SK-N-SH treated with all-trans-retinoic acid at 6 μM for 48 hours (cell line): Measurements from ENCODE around the gene CD320.
A peak's percentile ranks its signal among the peaks of the same experiment; 100 is the strongest.

Experiments used
- ATAC-seq: fragments of 200-7000 bp; cut with Tn5 transposase; 3 replicates; pipeline ENCODE4 v1.9.1; 2020; ENCODE audit warnings: mild to moderate bottlenecking, moderate library complexity
- BACH2 ChIP-seq: fragments of 250-450 bp; sonication (Bioruptor Pico); IDR thresholded peaks from 2 replicates; pipeline ENCODE4 v1.9.0; 2021; ENCODE audit warnings: mild to moderate bottlenecking, borderline replicate concordance
- CSDC2 ChIP-seq: fragments of 250-450 bp; sonication (Bioruptor Pico); IDR thresholded peaks from 2 replicates; pipeline ENCODE4 v1.5.0; 2020; ENCODE audit warnings: mild to moderate bottlenecking, moderate library complexity
- CSRNP3 ChIP-seq: fragments of 250-450 bp; sonication (Bioruptor Pico); IDR thresholded peaks from 2 replicates; pipeline ENCODE4 v1.5.1; 2021; ENCODE audit warnings: mild to moderate bottlenecking, moderate library complexity
- ESRRG ChIP-seq: fragments of 250-450 bp; sonication (Bioruptor Pico); IDR thresholded peaks from 2 replicates; pipeline ENCODE4 v1.6.1; 2021; ENCODE audit warnings: mild to moderate bottlenecking
- GLIS3 ChIP-seq: fragments of 250-450 bp; sonication (Bioruptor Pico); IDR thresholded peaks from 2 replicates; pipeline ENCODE4 v1.5.0; 2020; ENCODE audit warnings: mild to moderate bottlenecking, moderate library complexity
- ISL1 ChIP-seq: fragments of 250-450 bp; sonication (Bioruptor Pico); IDR thresholded peaks from 2 replicates; pipeline ENCODE4 v2.1.2; 2022; ENCODE audit warnings: mild to moderate bottlenecking, moderate library complexity
- OSR1 ChIP-seq: fragments of 250-450 bp; sonication (Bioruptor Pico); IDR thresholded peaks from 2 replicates; pipeline ENCODE4 v1.8.0; 2022; ENCODE audit warnings: moderate library complexity, mild to moderate bottlenecking, inconsistent platforms
- POU6F1 ChIP-seq: fragments of 250-450 bp; sonication (Bioruptor Pico); IDR thresholded peaks from 2 replicates; pipeline ENCODE4 v1.8.0; 2021; ENCODE audit warnings: low read depth, mild to moderate bottlenecking, moderate library complexity, borderline replicate concordance
- PPARA ChIP-seq: fragments of 250-450 bp; sonication (Bioruptor Pico); IDR thresholded peaks from 2 replicates; pipeline ENCODE4 v1.5.0; 2020; ENCODE audit warnings: mild to moderate bottlenecking, borderline replicate concordance
- RARB ChIP-seq: fragments of 250-450 bp; sonication (Bioruptor Pico); IDR thresholded peaks from 2 replicates; pipeline ENCODE4 v1.8.0; 2021; ENCODE audit warnings: mild to moderate bottlenecking, moderate library complexity
- TCF4 ChIP-seq: fragments of 250-450 bp; sonication (Bioruptor Pico); IDR thresholded peaks from 2 replicates; pipeline ENCODE4 v1.8.0; 2021; ENCODE audit warnings: mild to moderate bottlenecking, moderate library complexity, borderline replicate concordance
- TOX ChIP-seq: fragments of 250-450 bp; sonication (Bioruptor Pico); IDR thresholded peaks from 2 replicates; pipeline ENCODE4 v1.8.0; 2021; ENCODE audit warnings: mild to moderate bottlenecking, moderate library complexity, borderline replicate concordance
- ZC3H10 ChIP-seq: fragments of 250-450 bp; sonication (Bioruptor Pico); IDR thresholded peaks from 2 replicates; pipeline ENCODE4 v1.5.1; 2021; ENCODE audit warnings: mild to moderate bottlenecking, moderate library complexity
- ZFP3 ChIP-seq: fragments of 250-450 bp; sonication (Bioruptor Pico); IDR thresholded peaks from 2 replicates; pipeline ENCODE4 v1.5.0; 2020; ENCODE audit warnings: mild to moderate bottlenecking, moderate library complexity
- ZFP30 ChIP-seq: fragments of 450-650 bp; formaldehyde crosslinking; IDR thresholded peaks from 2 replicates; pipeline ENCODE4 v1.5.0; 2022; ENCODE audit warnings: mild to moderate bottlenecking, moderate library complexity
- ZNF565 ChIP-seq: fragments of 450-650 bp; formaldehyde crosslinking; conservative IDR thresholded peaks from 2 replicates; pipeline ENCODE4 v1.5.0; 2020; ENCODE audit warnings: low read depth, mild to moderate bottlenecking, moderate library complexity
- ZNF70 ChIP-seq: fragments of 450-650 bp; formaldehyde crosslinking; IDR thresholded peaks from 2 replicates; pipeline ENCODE4 v1.5.0; 2020; ENCODE audit warnings: mild to moderate bottlenecking, moderate library complexity
- TF ChIP-seq, protein P1 (sequence below): fragments of 250-450 bp; sonication (Bioruptor Pico); IDR thresholded peaks from 2 replicates; pipeline ENCODE4 v1.5.1; 2020; ENCODE audit warnings: low read depth, mild to moderate bottlenecking, moderate library complexity
- TF ChIP-seq, protein P2 (sequence below): fragments of 250-450 bp; sonication (Bioruptor Pico); IDR thresholded peaks from 2 replicates; pipeline ENCODE4 v1.5.0; 2020; ENCODE audit warnings: mild to moderate bottlenecking, moderate library complexity

CD320 gene

DNA sequence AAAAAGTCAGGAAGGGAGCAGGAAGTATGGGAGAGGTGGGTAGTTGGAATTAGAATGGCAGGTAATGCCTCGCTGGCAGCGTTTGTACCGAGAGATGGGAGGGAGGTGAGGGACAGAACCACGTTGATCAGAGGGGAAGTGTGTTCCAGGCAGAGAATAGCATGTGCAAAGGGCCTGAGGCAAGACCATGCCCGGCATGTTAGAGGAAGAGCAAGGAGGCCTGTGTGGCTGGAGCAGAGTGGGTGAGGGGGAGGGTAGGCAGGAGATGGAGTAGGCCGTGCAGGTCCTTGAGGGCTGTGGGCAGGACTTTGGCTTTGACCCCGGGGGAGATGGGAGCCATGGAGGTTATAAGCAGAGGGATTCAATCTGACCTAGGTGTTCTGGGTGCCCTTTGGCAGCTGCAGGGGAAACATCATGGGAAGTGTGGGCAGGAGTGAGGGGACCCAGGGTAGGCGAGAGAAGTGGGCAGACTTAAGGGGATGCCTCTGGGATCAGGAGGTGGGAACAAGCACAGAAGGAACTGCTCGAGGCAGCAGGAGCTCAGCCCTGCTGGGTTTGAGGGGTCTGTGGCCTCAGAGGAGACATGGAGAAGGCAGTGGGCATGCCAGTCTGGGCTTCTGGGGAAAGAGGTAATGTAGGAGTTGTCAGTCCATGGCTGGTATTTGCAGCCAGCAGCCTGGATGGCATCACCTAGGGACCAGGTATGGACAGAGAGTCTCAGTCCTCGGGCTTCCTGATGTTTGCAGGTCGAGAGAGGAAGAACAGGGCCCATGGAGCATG, 48.8 kb downstream of the CD320 start:
- TF ChIP-seq, protein P1, sequence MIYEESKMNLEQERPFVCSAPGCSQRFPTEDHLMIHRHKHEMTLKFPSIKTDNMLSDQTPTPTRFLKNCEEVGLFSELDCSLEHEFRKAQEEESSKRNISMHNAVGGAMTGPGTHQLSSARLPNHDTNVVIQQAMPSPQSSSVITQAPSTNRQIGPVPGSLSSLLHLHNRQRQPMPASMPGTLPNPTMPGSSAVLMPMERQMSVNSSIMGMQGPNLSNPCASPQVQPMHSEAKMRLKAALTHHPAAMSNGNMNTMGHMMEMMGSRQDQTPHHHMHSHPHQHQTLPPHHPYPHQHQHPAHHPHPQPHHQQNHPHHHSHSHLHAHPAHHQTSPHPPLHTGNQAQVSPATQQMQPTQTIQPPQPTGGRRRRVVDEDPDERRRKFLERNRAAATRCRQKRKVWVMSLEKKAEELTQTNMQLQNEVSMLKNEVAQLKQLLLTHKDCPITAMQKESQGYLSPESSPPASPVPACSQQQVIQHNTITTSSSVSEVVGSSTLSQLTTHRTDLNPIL (CRISPR knock-in tag) = no peak
- peak; percentile 87 for TF ChIP-seq ZFP3
- ATAC-seq = no peak

GRCh38 chr19:8257052-8257443, 51.1 kb downstream of the CD320 start:
- ATAC-seq = no peak
- TF ChIP-seq ZFP30 = no peak
- no peak for TF ChIP-seq CSRNP3 (CRISPR knock-in tag)
- TF ChIP-seq ZNF565 (CRISPR knock-in tag) = no peak

DNA sequence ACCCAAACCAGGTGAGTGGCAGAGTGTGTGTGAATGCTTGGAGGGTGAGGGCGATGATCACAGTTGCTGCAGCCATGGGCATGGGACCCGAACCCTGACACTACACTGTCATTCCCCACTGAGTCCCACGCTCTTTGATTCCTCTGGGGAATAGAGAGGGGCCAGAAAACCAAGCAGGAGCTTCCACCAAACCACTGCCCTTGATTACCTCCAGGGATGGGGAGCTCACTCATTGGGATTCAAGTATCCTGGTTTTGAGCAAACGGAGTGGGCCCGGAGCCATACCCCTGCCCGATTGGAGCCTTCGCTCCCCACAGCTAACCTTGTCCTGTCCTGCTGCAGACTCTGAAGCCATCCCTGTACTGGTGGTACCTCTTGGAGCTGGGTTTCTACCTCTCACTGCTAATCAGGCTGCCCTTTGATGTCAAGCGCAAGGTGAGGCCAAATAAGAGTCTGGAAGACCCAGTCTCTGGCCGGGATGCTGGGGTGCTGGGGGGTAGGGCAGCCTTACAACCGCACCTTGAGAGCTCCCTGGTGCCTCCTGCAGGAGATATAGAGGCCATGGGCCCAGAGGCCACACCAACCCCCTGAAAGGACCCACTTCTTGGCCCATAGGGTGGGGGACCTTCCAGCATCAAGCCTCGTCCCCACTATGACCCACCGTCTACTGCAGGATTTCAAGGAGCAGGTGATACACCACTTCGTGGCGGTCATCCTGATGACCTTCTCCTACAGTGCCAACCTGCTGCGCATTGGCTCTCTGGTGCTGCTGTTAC, 51.7 kb downstream of the CD320 start:
- no peak for ATAC-seq
- TF ChIP-seq POU6F1 (CRISPR knock-in tag) (no peak), TOX (CRISPR knock-in tag) (no peak), BACH2 (no peak), ZFP3 (no peak), ZC3H10 (CRISPR knock-in tag) (no peak), PPARA (no peak), ZNF565 (CRISPR knock-in tag) (no peak), CSRNP3 (CRISPR knock-in tag) (no peak), OSR1 (CRISPR knock-in tag) (no peak), ISL1 (CRISPR knock-in tag) (no peak), ZNF70 (no peak), RARB (CRISPR knock-in tag) (no peak), TCF4 (CRISPR knock-in tag) (no peak), CSDC2 (no peak), ESRRG (CRISPR knock-in tag) (no peak), GLIS3 (CRISPR knock-in tag) (no peak)
- TF ChIP-seq, protein P1 (CRISPR knock-in tag) = no peak
- TF ChIP-seq, protein P2, sequence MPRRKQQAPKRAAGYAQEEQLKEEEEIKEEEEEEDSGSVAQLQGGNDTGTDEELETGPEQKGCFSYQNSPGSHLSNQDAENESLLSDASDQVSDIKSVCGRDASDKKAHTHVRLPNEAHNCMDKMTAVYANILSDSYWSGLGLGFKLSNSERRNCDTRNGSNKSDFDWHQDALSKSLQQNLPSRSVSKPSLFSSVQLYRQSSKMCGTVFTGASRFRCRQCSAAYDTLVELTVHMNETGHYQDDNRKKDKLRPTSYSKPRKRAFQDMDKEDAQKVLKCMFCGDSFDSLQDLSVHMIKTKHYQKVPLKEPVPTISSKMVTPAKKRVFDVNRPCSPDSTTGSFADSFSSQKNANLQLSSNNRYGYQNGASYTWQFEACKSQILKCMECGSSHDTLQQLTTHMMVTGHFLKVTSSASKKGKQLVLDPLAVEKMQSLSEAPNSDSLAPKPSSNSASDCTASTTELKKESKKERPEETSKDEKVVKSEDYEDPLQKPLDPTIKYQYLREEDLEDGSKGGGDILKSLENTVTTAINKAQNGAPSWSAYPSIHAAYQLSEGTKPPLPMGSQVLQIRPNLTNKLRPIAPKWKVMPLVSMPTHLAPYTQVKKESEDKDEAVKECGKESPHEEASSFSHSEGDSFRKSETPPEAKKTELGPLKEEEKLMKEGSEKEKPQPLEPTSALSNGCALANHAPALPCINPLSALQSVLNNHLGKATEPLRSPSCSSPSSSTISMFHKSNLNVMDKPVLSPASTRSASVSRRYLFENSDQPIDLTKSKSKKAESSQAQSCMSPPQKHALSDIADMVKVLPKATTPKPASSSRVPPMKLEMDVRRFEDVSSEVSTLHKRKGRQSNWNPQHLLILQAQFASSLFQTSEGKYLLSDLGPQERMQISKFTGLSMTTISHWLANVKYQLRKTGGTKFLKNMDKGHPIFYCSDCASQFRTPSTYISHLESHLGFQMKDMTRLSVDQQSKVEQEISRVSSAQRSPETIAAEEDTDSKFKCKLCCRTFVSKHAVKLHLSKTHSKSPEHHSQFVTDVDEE (CRISPR knock-in tag) = no peak
